Thoracic aorta (tissue), 2 donors: Measurements from ENCODE around the gene DNAJC4. TPM values are rescaled to one million over a fixed set of nuclear protein-coding genes. Genes with fewer than 3 reads are reported as not detected.

Experiments
- ATAC-seq: fragments of 150-250 bp; one replicate; pipeline ENCODE4 v1.8.0; 2017; ENCODE audit warnings: low read depth; ENCODE audit not compliant: insufficient number of reproducible peaks, low FRiP score
- DNase-seq: peaks from one replicate; pipeline ENCODE4 v3.0.0-alpha.2; 2020; ENCODE audit warnings: low spot score
- H3K27ac ChIP-seq, 2 donors: fragments of 200-600 bp; sonication (generic); 1 replicate in 1 of 2; 2 replicates in 1 of 2; pipeline ENCODE4 v1.5.1; 2016; ENCODE audit warnings: mild to moderate bottlenecking in 2 of 2, moderate library complexity in 2 of 2
- H3K27me3 ChIP-seq: fragments of 200-600 bp; sonication (generic); replicated peaks from 2 replicates; pipeline ENCODE4 v1.6.0; 2016; ENCODE audit warnings: mild to moderate bottlenecking; ENCODE audit not compliant: insufficient read depth
- H3K36me3 ChIP-seq: fragments of 200-600 bp; sonication (generic); one replicate; pipeline ENCODE4 v1.5.1; 2016
- H3K4me1 ChIP-seq, 2 donors: fragments of 200-600 bp; sonication (generic); 1 replicate in 1 of 2; 2 replicates in 1 of 2; pipeline versions ENCODE4 v1.5.1 to v1.6.0; 2016; ENCODE audit warnings: low read depth in 2 of 2, mild to moderate bottlenecking in 1 of 2; ENCODE audit not compliant: control insufficient read depth in 1 of 2
- H3K4me3 ChIP-seq: fragments of 200-600 bp; sonication (generic); 2 replicates; pipeline ENCODE4 v1.5.1; 2016; ENCODE audit warnings: mild to moderate bottlenecking
- H3K9me3 ChIP-seq: fragments of 200-600 bp; sonication (generic); 2 replicates; pipeline ENCODE4 v1.5.1; 2016
- CTCF ChIP-seq: fragments of 200-600 bp; sonication (generic); IDR thresholded peaks from one replicate; pipeline ENCODE4 v1.5.1; 2019; ENCODE audit warnings: antibody characterized with exemption
- total RNA-seq, 2 donors: library from RNA; depleted of rRNA; stranded (reverse); fragments of >200 nt; gene quantifications; one replicate each; pipeline versions ENCODE4 v1.1.0 to v1.2.3, GENCODE V29; 2016

The DNAJC4 gene
- total RNA-seq, 2 donors from 2014 or later = 13.5 to 53.2 TPM

GRCh38 chr11:64275841-64276240 lies 45.5 kb downstream of the DNAJC4 start:
- Histone ChIP-seq H3K9me3 (no peaks in the 10 kb centered on the region), H3K4me3 (no peak overlapping the region), H3K27me3 (no peaks in the 10 kb centered on the region), H3K27ac (no peak overlapping the region), H3K36me3 (peaks cover 25% of the 10 kb centered on the region), H3K4me1 (peaks cover 0 to 10% of the 10 kb centered on the region in 2 donors)
- no peak for DNase-seq
- no peak for TF ChIP-seq CTCF
- no peak for ATAC-seq

GRCh38 chr11:64276653-64277431 lies 46.5 kb downstream of the DNAJC4 start:
- Histone ChIP-seq H3K36me3 (peaks cover 31% of the 10 kb centered on the region), H3K9me3 (no peaks in the 10 kb centered on the region), H3K27me3 (no peaks in the 10 kb centered on the region), H3K4me3 (no peak overlapping the region), H3K27ac (no peak overlapping the region), H3K4me1 (peaks cover 0 to 6% of the 10 kb centered on the region in 2 donors)
- DNase-seq = no peak
- no peak for TF ChIP-seq CTCF
- no peak for ATAC-seq

- H3K36me3 ChIP-seq = peaks cover 31% of the 10 kb centered on the region
- DNase-seq = no peak
- no peak for TF ChIP-seq CTCF
- H3K27me3 ChIP-seq = no peaks in the 10 kb centered on the region
- H3K4me3 ChIP-seq = no peak overlapping the region
- H3K9me3 ChIP-seq = no peaks in the 10 kb centered on the region
- H3K27ac ChIP-seq = no peak overlapping the region
- peaks cover 9 to 10% of the 10 kb centered on the region in 2 donors for H3K4me1 ChIP-seq
- no peak for ATAC-seq
Observed at GRCh38 chr11:64278576-64279190, 48.3 kb downstream of the DNAJC4 start.

- DNase-seq (no peak), ATAC-seq (no peak)
- no peak overlapping the region for H3K4me3 ChIP-seq
- H3K36me3 ChIP-seq = peaks cover 20% of the 10 kb centered on the region
- H3K9me3 ChIP-seq = no peaks in the 10 kb centered on the region
- no peaks in the 10 kb centered on the region for H3K27me3 ChIP-seq
- H3K27ac ChIP-seq = no peak overlapping the region
- no peak for TF ChIP-seq CTCF
- H3K4me1 ChIP-seq = peaks cover 18 to 29% of the 10 kb centered on the region in 2 donors
Observed at GRCh38 chr11:64281957-64282770, 51.8 kb downstream of the DNAJC4 start.

- no peak for TF ChIP-seq CTCF
- no peak for ATAC-seq
Observed at GRCh38 chr11:64283092-64283491, 52.7 kb downstream of the DNAJC4 start.

More at GRCh38 chr11:64283092-64283491, 52.7 kb downstream of the DNAJC4 start:
- H3K27ac ChIP-seq = no peak overlapping the region
- H3K4me1 ChIP-seq = peaks cover 18 to 32% of the 10 kb centered on the region in 2 donors
- peaks cover 15% of the 10 kb centered on the region for H3K36me3 ChIP-seq
- DNase-seq = no peak
- H3K4me3 ChIP-seq = peak overlapping the region; percentile 92
- H3K9me3 ChIP-seq = no peaks in the 10 kb centered on the region
- no peaks in the 10 kb centered on the region for H3K27me3 ChIP-seq
